GM19372 (cell line): ENCODE results near the gene CIAPIN1.
"Not testable (repeated sequence)": the region's sequence is repeated elsewhere in the genome, so short reads cannot be mapped to it uniquely, and the experiment has no call there.

Source experiments
- ATAC-seq: cut with Tn5 transposase; IDR thresholded peaks from one replicate; pipeline ENCODE4 v1.9.1; 2021; ENCODE audit warnings: mild to moderate bottlenecking, low read depth, moderate library complexity; ENCODE audit not compliant: unreplicated experiment

CIAPIN1 gene

DNA sequence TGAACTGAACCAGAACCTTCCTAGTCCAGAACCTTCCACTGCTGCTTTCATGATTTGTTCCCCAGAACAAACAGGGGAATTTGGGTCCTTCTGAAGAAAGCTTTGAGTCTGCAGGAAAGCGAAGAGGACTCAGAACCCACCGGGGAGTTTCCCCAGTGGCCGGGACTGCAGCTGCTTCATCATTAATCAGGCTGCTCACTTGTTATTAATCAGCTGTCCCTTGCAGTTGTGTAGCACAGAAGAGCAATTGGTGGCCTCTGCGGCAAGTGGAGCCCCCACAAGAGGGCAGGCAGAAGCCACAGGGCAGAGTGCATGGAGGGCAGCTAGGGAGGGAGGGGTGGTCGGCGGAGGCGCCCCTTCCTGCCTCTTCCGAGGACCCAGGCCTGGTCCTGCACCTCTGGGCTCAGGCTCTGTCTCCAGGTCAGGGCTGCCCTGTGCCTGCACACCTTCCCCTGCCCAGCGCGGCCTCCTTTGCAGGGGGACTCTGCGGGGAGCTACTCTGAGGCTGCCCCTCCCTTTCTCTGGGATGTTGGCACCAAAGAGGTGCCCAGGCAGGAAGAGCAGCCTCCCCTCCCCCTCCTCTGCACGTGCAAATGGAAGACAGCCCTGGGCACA, 35.7 kb downstream of the CIAPIN1 start:
- no peak for ATAC-seq

DNA sequence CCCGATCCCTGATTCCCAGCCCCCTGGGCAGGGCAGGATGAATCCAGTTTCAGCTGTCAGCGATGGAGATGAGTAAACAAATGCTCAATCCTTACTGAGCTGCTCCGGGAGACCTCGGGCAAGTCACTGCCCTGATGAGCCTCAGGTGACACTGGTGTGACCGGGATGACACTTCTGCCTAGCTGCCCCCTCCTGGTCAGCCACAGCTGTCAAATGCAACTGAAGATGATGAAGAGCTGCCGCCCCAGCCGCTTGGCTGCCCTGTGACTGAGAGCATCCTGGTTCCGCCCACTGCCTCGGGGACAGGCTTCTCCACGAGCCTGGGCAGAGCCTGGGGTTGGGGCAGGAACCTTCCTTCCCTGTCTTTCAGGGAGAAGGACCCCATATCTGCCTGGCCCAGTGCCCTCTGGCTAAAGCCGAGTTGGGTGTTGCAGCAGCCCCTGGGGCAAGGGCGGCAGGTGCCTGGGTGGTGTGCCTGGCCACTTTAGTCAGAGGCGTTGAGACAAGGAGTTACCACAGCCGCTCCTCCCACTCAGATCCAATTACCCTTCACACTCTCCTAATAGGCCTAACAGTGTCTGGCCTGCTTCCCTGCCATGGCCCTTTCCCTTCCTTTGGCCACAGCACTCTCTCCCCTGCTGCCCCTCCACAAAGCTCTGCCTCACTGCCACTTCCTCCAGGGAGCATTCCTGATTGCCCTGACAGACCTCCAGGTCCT, 37.2 kb downstream of the CIAPIN1 start:
- no peak for ATAC-seq

DNA sequence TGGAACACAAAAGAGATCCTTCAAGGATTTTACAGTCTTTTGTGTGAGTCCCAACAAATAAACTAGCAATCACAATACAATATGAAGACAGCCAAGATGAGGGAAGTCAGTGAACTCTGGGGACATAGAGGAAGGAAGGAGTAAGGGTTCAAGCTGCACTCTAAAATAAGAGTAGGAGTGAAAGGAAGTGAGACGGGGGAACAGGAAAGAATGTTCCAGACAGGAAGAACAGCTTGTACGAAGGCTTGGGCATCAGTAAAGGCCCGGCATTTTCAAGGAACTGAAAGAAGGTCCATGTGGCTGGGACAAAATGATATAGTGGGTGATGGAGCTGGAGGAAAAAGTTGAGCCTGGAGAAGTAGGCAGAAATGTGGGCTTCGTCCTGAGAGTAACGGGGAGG, 38.1 kb downstream of the CIAPIN1 start:
- ATAC-seq, result no peak

DNA sequence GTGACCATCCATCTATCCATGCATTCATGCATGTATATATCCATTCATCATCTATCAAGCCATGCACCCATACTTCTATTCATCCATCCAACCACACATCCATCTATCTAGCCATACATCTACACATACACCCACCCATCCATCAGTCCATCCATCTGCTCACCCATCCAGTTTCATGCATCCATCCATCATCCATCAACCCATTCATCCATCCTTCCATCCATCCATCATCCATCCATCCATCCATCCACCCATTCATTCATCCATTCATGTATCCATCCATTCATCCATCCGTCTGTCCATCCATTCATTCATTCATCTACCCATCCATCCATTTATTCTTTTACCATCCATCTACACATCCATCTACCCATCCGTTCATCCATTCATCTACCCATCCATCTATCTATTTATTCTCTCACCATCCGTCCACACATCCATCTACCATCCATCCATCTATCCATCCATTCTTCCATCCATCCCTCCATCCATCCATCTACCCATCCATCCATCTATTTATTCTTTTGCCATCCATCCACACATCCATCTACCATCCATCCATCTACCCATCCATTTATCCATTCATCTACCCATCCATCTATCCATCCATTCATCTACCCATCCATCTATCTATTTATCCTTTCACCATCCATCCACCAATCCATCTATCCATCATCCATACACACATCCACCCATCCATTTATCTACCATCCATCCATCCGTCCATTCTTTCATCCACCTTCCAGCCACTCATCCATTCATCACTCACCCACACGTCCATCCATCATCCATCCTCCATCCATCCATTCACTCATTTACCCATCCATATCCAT, 39.4 kb downstream of the CIAPIN1 start:
- no peak for ATAC-seq

DNA sequence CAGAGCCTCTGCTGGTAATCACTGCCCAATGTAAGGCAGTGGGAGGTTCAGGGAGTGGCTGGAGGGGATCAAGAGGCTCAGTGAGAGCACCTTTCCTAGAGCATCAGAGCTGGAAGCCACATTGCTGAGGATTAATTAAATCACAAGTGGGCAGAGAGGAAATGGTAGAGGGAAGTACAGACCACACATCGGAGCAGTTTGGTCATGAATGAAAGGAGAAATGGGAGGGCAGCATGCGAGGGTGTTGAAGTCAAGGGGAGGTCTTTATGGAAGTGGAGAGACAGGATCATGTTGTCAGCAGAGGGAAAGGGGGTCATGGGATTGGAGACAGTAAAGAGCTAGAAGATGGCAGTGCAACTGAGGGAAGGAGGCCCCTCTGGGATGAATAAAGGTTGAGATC, 40.3 kb downstream of the CIAPIN1 start:
- ATAC-seq, result no peak

DNA sequence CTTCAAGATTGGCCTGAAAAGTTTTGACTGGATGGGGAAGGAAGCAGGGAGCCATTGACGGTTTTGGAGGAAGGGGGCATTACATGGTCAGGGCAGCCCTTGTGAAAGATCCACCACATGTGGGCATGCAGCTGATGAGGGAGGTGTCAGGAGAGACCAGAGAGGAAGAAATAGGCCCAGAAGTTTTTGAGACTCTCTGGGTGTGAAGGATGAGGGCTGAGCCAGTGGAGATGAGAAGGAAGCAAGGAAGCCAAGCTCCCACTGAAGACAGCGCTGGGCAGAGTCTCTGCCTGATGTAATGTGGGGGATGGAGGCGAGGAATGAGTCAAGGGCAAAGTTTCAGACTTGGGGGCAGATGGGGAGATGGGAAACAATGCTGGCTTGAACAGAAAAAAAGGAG, 42.1 kb downstream of the CIAPIN1 start:
- ATAC-seq, result no peak

DNA sequence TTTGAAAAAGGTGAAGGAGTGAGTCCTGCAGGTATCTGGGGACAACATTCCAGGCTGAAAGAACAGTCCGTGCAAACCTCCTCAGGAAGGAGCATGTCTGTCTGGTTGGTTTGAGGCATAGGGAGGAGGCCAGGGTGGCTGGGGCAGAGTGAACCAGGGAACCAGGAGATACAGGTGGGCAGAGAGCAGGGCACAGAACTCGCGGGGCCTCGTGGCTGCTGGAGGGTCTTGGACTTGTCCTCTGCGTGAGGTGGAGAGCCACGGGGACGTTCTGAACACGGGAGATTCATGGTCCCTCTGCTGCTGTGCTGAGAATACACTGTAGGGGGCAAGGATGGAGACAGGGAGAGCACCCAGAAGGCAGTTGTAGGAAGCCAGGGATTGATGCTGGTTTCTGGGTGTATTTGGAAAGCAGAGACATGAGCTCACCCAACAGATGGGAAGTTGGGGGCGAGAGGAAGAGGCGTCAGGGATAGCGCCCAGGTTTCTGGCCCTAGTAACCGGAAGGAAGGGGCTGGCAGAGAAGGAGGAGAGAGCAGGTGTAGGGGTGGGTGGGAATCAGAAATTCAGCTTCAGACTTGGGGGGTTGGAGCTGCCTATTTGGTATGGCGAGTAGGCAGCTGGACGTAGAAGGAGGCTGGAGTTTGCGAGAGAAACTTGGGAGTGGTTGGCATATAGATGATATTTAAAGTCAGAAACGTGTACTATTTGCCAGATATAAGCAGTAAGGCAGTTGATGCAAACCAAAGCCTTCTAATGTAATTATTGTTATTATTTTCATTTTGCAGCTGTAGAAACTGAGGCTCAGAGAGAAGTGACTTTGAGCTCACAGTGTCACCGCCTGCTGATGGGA, 43.0 kb downstream of the CIAPIN1 start, which contains the start of gene CCL17:
TSS of gene CCL17 (plus strand) at position 803 of the 853 bp plus-strand sequence. CDS start 9,166 bp downstream, outside the sequence.
- no peak for ATAC-seq

DNA sequence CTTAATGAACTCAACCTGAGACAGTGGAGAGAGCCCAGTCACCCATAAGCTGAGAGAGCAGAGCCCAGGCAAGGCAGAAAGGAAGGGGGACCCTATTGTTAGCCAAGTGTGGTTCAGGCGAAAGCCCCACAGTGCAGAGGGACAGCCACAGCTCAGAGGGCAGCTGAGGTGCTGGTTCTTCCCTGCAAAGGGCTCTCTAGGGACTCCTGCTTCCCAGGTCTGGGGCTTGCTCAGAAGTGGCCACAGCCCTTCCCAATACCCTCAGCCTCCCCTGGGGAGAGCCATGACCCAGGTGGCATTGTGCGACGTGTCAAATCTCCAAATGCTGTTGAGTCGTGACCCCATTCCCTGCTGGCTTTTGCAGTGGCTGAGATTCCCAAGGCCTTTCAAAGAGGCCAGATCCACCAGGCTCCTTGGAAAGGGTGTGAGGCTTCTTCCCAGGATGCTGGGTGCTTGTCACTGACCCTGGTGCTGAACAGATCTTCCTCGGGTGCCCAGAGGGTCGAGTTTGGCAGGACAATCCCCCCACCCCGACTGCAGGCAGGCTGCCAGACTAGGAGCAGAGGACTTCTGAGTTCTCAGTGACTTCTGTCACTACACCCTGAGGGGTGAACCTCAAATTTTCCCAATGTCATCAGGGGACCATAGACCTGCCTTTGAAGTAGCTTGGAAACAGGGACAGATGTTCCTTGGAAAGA, 45.1 kb downstream of the CIAPIN1 start:
- no peak for ATAC-seq

DNA sequence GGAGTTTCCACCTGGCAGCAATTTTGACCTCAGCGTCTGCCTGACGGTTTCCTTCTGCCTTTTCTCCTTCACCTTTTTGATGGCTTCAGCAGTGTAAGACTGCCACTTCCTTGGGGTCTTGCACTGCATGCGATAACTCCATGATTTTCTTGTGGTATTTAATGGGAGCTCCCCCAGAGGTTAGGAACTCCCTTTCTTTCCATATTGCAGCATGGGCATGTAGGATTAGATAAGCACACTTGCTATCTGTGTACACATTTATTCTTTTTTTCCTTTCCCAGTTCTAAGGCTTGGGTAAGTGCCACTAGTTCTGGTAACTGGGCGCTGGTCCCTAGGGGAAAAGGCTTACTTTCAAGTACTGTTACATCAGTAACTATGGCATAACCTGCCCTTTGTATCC, 49.7 kb downstream of the CIAPIN1 start:
- not testable (repeated sequence) for ATAC-seq

DNA sequence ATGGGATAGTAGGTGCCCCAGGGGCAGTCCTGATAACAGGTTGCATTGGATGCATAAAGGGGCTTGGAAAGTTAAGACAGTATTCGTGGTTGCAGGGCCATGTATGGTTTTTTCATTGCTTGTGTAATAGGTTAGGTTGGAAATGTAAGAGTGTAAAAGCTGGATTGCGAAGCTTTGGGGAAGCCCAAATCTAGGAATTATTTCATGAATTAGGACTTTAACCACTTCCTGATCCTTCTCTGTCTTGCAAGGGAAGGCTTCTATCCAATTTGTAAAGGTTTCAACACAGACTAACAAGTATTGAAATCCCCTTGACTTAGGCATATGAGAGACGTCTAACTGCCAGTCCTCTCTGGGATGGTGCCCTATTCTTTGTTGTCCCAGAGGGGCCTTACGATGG, 50.4 kb downstream of the CIAPIN1 start:
- no peak for ATAC-seq

DNA sequence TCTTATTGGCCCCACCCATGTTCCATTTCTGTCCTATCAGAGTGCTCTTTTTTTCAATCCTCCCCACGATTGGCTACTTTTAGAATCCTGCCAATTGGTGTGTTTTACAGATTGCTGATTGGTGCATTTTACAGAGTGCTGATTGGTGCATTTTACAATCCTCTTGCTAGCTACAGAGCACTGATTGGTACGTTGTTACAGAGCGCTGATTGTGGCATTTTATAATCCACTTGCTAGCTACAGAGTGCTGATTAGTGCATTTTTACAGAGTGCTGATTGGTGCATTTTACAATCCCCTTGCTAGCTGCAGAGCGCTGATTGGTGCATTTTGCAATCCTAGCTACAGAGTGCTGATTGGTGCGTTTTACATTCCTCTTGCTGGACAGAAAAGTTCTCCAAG, 52.2 kb downstream of the CIAPIN1 start:
- no peak for ATAC-seq

DNA sequence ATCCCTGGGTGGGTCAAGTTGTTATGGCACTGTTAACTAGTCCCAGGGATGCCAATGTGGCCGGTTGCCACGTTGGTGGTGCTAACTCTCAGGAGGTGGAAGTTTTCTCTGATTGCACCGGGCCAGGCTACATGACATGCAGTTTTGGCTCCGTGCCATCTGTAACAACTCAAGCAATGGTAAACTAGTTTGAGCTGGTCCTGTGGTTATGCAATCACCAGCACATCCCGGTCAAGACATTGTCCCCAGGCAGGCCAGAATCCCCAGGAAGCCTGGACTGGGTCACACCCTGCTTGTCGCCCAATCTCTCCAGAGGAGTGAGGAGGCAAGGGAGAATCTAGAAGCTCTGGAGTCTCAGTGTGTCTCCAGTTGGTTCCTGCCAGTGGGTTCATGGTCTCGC, 52.7 kb downstream of the CIAPIN1 start:
- ATAC-seq, result no peak

DNA sequence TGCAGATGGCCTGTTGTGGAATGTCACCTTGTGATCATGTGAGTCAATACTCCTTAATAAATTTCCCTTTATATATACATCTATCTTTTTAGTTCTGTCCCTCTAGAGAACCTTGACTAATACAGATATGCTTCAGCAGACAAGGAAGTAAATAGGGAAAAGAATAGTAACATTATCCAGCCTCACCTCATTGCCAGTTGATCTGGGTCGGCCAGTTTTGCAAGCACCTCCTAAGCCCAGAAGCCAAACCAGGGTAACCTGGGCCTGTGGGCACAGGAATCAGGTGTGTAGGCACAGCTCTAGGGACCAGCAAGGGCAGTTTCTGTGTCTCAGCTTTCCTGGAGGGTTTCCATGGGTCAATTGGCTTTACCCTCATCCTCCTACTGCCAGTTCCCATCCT, 54.5 kb downstream of the CIAPIN1 start:
- no peak for ATAC-seq

DNA sequence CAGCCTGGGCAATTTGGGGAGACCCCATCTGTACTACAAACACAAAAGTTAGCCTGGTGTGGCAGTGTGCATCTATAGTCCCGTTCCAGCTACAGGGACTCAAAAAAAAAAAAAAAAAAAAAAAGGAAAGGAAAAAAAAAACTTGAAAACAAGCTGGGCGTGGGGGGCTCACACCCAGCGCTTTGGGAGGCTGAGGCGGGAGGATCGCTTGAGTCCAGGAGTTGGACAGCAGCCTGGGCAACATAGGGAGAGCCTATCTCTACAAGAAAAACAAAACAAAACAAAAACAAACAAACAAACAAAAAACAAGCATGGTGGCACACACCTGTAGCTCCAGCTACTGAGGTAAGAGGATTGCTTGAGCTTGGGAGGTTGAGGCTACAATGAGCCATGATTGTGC, 55.5 kb downstream of the CIAPIN1 start:
- no peak for ATAC-seq

DNA sequence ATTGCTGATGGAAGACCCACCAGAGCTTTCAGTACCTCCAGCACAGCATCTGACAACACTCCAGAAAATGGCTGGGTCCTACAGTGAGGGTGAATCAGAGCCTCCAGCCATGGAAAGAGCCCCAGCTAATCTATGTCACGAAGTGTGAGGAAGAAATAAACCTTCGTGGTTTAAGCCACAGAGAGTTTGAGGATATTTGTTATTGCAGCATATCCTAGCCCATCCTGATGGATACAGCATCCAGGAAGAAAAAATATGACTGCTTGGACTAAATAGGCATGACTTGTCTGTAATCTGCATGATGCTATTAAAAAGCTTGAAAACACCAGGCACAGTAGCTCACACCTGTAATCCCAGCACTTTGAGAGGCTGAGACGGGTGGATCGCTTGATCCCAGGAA, 55.9 kb downstream of the CIAPIN1 start:
- no peak for ATAC-seq

DNA sequence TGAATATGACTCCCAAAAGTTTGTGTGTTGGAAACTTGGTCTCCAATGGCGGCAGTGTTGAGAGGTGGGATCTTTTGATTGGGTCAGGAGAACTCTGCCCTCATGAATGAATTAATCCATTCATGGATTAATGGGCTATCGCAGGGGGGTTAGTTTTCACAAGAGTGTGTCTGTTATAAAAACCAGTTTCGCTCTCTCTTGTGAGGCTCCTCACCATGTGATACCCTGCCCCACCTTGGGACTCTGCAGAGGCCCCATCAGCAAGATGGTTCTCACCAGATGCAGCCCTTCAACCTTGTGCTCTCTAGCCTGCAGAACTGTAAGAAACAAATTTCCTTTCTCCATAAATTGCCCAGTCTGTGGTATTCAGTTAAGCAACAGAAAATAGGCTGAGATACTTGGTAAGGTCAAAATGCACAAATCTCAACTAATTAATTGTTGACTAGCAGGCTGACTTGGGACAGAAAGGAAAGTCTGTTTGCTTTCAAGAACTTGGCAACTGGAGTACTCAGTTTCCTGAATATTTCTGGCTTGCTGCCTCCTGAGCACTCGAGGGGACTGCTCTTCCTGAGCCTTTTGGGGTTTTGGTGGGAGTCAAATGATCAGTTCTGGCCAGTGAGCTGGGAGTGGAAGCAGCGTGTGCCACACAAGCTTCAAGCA, 56.4 kb downstream of the CIAPIN1 start:
- no peak for ATAC-seq

DNA sequence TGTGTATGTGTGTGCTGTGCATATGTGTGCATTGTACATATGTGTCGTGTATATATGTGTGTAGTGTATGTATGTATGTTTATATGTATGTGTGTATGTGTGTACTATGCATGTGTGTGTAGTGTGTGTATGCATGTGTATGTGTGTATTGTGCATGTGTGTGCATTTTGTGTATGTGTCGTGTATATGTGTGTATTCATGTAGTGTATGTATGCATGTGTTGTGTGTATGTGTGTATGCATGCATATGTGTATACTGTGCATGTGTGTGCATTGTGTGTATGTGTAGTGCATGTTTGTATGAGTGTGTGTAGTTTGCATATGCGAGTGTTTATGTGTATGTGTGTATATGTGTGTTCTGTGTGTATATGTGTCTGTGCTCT, 58.1 kb downstream of the CIAPIN1 start:
- no peak for ATAC-seq

DNA sequence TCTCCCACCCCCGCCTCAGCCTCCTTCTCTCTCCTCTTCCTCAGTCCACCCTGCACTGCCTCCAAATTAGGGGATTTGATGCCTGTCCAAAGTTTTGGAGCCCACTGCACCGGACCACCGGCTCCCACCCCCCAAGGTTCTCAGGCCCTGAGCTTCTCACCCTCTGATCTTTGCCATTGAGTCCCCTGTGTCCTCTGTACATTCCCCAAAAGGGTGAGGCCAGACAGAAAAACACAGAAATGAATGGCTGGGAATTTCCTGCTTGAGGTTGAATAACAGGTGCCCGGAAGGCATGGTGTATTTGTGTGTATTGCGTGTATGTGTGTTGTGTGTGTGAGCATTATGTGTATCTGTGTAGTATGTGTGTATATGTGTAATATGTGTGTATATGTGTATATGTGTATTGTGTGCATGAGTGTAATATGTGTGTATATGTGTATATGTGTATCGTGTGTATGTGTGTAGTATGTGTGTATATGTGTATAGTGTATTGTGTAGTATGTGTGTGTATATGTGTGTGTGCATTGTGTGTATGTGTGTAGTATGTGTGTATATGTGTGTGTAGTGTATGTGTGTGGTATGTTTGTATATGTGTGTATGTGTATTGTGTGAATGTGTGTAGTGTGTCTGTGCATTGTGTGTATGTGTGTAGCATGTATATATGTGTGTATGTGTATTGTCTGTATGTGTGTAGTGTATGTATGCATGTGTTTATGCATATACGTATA, 58.7 kb downstream of the CIAPIN1 start:
- ATAC-seq, result no peak
